HG03175 (cell line): Measurements from ENCODE around the gene MLANA.
A peak's percentile ranks its signal among the peaks of the same experiment; 100 is the strongest.

Source experiments
- ATAC-seq: cut with Tn5 transposase; IDR thresholded peaks from one replicate; pipeline ENCODE4 v1.9.1; 2021; ENCODE audit warnings: mild to moderate bottlenecking, moderate library complexity; ENCODE audit not compliant: unreplicated experiment

MLANA gene, protein sequence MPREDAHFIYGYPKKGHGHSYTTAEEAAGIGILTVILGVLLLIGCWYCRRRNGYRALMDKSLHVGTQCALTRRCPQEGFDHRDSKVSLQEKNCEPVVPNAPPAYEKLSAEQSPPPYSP

GRCh38 chr9:5890641-5891040 lies at the start of gene MLANA:
TSS of gene MLANA (plus strand) at chr9:5890889. CDS start at chr9:5892475, 1,586 bp downstream.
- no peak for ATAC-seq

GRCh38 chr9:5841771-5842573 lies 48.7 kb upstream of the MLANA start:
- no peak for ATAC-seq

DNA sequence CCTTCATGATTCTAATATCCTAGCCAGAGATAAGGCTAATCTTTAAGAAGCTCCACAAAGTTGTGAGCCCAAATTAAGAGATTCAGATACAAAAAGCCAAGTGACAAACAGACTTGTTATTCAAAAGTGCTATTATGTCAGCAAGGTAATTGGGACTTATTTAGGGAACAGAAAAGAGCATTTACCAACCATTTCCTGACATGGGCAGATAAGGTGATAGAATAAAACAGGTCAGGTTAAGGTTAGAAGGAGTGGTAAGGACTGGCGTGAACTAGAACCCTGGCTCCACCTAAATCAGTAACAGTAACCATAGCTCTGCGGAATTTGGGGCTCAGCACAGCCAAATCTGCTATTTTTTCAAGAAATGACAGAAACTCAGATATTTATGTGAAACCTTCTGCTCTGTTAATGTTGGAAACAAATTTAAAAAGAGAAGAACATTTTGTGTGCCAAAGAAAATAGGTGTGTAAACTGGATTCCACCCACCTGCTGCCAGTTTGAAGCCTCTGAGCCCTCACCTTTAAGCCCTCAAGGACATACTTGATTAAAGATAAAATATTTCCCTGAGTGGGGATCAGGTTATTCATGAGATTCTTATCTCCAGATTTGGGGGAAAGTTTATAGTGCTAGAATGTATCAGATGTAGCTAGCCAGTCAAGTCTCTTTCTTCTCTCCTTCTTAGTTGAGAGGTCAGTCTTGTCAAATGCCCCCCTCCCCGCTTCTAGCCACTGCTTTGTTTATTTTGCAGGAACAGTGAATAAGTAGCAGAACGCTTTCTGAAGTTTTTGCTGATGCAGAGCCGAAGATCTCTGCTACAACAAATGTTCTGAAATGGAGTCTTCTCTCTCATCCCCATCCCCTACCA lies 47.5 kb upstream of the MLANA start:
- no peak for ATAC-seq

- no peak for ATAC-seq
Measured at GRCh38 chr9:5843794-5844471, 46.8 kb upstream of the MLANA start.

- ATAC-seq, result no peak
Measured at GRCh38 chr9:5845157-5845531, 45.5 kb upstream of the MLANA start.

- ATAC-seq, result no peak
Measured at GRCh38 chr9:5846096-5846495, 44.6 kb upstream of the MLANA start.

- ATAC-seq, result no peak
Measured at GRCh38 chr9:5846501-5846921, 44.2 kb upstream of the MLANA start.

DNA sequence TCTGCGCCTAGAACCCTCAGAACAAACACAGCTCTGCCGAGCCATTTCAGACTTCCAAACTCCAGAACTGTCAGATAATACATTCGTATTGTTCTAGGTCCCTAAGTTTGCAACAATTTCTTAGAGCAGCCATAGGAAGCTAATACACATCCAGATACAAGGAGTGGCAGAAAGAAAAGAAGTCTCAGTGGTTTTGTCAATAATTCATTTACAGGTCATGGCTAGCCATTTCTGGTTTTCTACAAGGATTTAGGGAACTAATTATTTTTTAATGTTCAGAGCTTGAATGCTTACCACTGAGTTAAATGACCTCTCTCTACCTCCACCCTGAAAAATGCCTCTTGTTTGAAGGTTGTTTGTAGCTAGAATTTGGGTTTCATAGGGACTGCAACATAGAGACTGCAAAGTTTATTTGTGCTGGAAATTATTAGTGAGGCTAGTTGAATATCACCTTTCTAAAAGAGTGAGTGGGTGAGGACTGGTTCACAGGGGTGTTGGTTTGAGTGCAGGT lies 42.3 kb upstream of the MLANA start:
- ATAC-seq, result peak; percentile 39

- no peak for ATAC-seq
Measured at GRCh38 chr9:5850724-5851122, 40.0 kb upstream of the MLANA start.

DNA sequence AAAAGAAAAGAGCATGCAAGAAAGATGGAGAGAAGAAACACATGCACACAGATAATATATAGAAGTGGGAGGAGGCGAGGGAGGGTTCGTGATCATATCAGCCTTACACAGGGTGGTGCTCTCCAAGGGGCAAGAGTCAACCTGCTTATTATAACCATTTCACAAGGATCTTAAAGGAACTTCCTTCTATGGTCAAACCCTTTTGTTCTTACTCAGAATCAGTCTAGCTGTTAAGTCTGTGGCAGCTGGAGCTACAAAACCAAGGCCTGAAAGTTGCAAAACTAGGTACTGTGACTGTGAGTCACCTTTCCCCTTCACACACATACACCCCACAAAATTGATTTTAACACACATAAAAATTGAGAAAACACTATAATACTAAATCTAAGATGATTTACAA lies 39.2 kb upstream of the MLANA start:
- peak; percentile 89 for ATAC-seq

DNA sequence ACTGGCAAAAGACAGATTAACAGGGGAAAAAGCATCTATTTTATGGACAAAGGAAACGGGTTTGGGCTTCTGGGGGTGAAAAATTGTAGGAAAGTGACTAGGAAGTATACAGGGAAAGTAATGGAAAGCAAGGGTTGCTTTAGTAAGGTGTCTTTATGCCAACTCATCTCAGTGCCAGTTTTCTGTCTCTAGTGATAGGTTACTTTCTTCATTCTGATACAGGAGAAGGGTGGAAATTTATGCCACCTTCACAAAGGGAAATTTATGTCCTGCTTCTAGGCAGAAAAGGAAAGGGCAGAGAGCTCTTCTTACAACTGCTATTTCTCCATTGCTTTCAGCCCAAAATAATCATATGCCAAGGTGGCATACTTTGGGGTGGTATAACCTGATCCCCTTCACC lies 37.7 kb upstream of the MLANA start:
- ATAC-seq, result no peak

DNA sequence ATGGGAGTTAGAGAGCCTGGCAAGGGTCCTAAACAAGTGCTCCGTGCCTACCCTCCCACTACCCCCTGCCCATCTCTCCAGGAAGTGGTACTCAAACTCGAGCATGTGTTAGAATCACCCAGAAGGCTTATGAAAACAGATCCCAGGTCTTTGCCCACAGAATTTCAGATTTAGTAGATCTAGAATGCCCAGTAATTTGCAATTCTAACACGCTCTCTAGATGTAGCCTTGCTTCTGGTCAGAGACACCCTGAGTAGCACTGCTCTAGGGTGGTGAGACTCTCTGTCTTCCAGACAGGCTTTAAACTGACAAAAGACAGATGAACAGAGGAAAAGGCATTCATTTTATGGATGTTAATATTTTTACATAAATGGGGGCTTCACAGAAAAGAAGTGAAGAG lies 37.1 kb upstream of the MLANA start:
- no peak for ATAC-seq

DNA sequence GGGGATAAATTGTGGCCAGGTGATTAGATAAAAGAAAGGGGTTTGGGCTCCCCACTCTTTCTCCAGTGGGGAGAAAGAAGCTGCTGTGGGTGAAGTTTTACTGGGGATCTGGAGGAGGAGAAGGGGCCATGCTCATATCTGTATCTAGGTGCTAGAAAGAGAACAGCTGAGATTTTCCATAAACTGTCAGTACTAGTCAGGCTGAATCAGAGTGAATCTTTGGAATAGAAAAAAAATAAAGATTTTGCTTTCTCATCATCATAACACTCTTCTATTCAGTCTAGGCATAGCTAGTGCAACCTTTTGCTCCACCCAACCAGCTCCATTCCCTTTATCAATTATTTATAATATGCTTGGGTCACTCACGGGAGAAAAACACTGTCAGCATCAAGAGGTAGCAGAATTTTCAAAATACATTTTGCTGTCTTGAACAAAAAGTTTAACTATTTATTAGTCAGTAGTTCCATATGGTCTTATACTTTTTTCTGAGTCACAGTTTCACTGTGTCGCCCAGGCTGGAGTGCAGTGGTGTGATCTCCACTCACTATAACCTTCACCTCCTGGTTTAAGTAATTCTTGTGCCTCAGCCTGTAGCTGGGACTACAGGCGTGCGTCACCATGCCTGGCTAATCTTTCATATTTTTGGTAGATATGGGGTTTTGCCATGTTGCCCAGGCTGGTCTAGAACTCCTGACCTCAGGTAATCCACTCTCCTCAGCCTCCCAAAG lies 36.5 kb upstream of the MLANA start:
- ATAC-seq, result no peak

DNA sequence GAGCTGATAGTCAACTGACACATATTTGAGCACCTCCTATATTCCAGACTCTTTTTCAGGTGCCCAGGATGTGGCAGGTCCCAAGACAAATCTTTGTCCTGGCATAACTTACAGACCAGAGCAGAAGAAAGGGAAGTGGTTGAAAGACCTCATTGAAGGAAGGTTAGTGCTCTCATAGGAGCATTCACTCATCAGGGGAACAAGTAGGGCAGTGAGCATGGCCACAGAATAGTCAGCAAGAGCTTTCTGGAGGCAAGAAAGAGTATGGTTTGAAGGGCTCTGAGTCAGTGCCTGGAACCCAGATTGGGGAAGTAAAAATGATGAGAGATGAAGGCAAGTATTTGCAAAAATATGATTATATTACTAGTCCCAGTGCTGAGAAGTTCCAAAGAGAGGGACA lies 32.8 kb upstream of the MLANA start:
- ATAC-seq, result no peak

- no peak for ATAC-seq
Measured at GRCh38 chr9:5858833-5859232, 31.9 kb upstream of the MLANA start.

DNA sequence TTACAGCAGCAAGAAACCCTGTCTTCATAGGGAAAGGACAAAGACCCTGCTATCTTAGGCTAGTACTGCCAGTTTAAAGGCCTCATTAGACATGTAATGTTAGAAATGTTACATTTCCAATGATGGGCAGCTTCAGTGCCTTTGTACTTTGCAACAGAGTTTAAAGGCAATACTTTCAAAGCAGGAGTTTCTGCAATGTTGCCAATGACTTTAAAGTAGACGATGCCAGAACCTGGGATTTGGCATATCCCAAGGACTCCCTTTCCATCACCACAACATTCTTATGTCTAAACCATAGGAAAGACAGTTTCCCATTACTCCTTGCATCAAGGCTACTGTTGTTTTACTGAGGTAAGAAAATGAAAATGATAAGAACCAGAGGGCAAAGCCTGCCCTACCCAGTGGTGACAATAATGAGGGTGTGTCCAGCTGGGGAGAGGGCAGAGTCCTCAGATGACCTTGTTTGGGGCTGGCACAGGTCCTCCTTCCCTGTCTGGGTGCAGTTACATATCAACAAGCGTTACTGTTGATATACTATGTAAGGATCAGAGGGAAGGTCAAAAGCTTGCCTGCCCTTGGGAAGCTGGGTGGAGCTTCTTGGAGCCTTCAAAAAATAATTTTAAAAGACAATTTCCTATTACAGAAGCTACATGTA lies 27.5 kb upstream of the MLANA start:
- no peak for ATAC-seq

DNA sequence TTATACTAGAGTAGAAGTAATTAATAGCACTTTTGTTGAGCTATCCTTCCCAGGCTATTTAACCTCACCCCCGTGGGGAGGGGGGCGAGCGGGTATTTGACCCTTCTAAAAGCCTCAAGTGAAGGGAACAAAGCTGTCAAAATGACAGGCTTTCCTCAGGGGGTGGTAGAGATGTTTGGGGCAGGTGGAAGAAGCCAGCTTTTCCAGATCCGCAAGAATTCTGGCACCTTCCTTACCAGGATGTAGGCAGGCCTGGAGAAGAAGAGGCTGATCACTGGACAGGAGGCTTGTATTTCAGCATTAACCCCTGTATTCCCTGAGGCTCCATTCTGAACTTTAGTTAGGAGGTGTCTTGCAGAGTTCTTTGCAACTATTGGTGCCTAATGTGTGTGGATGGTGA lies 26.2 kb upstream of the MLANA start:
- no peak for ATAC-seq

DNA sequence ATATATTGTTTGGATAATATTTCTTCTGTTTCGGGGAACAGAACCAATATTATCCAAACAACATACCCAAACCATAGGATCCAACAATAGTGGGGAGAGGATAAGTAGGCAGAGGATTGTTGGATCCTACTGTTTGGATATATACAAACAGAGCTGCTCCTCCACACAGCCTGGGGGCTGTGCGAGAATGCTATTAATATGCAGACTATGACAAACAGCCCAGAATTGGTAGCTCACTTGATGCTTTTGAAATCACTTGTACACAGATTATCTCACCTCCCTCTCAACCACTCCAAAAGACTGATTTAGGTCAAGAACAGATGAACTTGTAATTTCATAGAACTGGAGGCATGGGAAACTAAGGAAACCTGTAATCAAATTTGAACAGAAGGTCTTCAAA lies 24.4 kb upstream of the MLANA start:
- ATAC-seq, result no peak

DNA sequence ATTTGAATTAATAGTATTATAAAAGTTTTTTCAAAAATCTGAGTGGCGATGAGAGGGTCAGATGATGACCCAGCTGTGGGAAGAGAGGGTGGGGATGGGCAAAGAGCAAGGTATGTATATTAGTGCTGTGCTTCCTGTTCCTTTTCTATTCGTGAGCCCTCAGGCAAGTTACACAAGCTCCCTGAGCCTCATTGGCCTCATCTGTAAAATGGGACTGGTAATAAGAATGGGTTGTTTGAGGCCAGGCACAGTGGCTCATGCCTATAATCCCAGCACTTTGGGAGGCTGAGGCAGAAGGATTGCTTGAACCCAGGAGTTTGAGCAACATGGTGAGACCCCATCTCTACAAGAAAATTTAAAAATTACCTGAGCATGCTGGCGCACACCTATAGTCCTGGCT lies 24.0 kb upstream of the MLANA start:
- no peak for ATAC-seq

DNA sequence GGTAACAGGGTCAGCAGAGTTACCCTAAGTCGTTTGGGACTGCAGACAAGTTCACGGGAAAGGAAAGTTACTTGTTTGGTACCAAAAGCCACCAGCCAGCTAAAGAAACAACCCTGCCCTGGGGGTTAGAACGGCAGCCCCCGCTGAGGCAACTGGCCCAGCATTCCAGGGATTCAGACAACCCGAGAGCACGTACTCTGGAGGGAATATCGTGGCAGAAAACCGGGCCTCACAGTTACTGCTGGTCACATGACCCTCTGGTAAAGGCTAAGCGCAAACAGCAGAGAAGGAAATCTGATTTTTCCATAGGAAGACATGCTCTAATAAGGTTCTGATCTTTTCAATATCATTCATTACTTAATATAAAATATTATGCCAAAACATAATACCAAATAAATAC lies 22.5 kb upstream of the MLANA start:
- ATAC-seq, result no peak
